Left ventricle myocardium superior (tissue), 1 donor: ENCODE data around the gene FAM131B. TPM values are rescaled to one million over a fixed set of nuclear protein-coding genes. Genes with fewer than 3 reads are reported as not detected.
"Not testable (repeated sequence)": the region's sequence is repeated elsewhere in the genome, so short reads cannot be mapped to it uniquely, and the experiment has no call there.

Experiments used
- ATAC-seq: fragments of 200-7000 bp; cut with Tn5 transposase; one replicate; pipeline ENCODE4 v1.9.1; 2020; ENCODE audit warnings: mild to moderate bottlenecking, moderate library complexity
- DNase-seq: peaks from one replicate; pipeline ENCODE4 v3.0.0-alpha.2; 2020
- intact Hi-C: fragments of 100-400 bp; cut with micrococcal nuclease; formaldehyde crosslinking; loops from one replicate; pipeline ENCODE4 v1.11.0; 2022
- long read RNA-seq: library from polyadenylated mRNA; unstranded; transcript quantifications from one replicate; pipeline ENCODE4 v2.0.0, GENCODE V29; 2021
- total RNA-seq: library from RNA; stranded (reverse); fragmentation: NEBNext Ultra II Directional; extraction: Animal tissue kit (Norgen Biotek cat#: 25700); gene quantifications from one replicate; pipeline ENCODE4 v1.2.1, GENCODE V29; 2021
- donor health status: DM: no; HTN: yes; CAD: no; lungs with severe emphysema.

FAM131B gene
- total RNA-seq = 0.57 TPM
- long read RNA-seq, full-length matches to known transcripts = 2 of 2 reads
- long read RNA-seq, partial matches to known transcripts = 0 of 2 reads
- long read RNA-seq, other reads (novel, unspliced or antisense) = 0 of 2 reads

DNA sequence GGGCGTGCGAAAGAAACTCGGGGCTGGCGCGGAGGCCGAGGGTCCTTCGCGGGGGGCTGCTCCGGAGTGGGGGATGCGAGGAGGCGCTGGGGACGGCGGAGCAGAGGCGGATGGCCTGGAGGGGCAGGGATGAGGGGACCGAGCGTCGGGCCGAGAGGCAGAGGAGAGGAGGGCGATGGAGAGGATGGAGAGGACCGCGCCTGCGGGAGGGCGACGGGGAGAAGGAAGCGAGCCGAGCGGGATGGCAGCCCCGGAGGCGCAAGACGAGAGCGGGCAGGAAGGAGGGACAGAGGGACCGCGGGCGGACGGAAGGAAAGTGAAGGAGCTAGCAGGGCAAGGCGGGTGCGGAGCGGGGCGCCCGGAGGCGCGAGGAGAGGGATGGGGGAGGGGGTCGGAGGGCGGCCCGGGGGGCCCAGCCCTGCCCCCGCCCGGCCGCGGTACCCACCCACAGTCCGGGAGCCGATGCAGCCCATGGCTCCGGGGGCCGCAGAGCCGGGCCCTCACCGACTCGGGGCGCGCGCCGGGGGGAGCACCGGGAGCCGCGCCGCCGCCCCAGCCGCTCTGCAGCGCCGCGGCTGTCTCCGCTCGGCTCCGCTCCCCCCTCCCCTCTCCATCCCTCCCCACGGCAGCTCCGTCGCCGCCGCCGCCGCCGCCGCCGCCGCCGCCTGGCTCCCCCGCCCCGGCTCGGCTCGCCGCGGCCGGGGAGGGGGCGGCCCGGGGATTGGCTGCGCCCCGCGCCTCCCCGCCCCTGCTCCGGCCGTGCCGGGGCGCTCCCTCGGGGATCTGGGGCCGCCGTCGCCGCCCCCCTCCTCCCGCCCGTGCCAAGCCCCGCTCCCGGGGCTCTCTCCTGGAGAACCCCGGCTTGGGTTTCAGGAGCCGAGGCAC lies at the start of gene FAM131B:
FAM131B (minus strand) TSS at position 583 of the 885 bp plus-strand sequence; CDS start at position 473, 110 bp downstream.
- ATAC-seq = peak; percentile 56
- intact Hi-C loops = no loop called here
- DNase-seq = no peak

DNA sequence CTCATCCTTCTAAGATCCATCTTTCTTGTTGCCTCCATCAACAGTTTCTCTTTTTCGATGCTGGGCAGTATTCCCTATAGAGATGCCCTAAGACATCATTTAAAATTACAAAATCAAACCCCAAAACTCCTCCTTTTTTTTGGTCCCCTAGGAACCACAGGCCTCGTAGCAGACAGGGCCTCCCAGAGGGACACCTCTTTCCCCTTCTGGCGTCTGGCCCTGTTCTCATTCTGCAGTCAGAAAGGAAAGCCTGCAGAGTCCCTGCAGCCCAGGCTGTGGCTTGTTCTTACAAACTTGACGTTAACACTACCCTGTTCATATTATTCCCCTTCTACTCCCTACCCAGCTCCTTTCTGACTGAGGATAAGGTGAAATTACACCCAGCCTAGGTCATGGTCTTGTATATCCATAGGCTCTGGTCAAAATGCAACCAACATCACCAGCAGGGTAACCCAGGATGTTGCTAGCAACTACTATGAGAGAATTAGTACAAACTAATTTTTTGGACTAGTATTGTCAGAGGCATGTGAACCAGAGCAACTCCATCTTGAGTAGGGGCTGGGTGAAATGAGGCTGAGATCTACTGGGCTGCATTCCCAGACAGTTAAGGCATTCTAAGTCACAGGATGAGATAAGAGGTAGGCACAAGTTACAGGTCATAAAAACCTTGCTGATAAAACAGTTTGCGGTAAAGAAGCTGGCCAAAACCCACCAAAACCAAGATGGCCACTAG lies 49.6 kb upstream of the FAM131B start:
- ATAC-seq = no peak
- intact Hi-C loops = loop anchor here (10.0 kb wide), 1 partner anchor 167 kb away; no protein-coding TSS in a partner anchor
- no peak for DNase-seq

DNA sequence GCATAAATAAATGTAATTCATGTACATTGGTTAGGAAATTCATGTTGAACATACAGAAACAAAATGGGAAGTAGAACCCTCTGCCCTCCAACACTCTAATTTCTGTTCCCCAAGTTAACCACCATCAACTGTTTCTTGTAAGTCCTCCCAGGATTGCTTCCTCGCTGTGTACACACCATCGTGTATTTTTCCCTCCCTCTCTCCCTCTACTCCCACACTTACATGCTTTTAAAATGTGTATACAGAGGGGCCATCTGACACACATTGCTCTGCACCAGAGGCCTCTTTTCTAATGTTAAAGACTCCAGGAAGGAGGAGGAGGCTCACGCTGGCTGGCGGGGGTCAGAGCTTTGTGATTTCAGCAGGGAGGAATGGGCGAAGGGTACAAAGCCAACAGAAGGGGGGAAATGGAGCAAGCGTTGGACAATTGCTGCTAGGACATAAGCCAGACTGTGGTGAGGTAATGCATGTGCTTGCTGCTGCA lies 48.0 kb upstream of the FAM131B start:
- DNase-seq = peak; percentile 53
- ATAC-seq = peak; percentile 71
- intact Hi-C loops = loop anchor here (10.0 kb wide), 1 partner anchor 166 kb away; no protein-coding TSS in a partner anchor

DNA sequence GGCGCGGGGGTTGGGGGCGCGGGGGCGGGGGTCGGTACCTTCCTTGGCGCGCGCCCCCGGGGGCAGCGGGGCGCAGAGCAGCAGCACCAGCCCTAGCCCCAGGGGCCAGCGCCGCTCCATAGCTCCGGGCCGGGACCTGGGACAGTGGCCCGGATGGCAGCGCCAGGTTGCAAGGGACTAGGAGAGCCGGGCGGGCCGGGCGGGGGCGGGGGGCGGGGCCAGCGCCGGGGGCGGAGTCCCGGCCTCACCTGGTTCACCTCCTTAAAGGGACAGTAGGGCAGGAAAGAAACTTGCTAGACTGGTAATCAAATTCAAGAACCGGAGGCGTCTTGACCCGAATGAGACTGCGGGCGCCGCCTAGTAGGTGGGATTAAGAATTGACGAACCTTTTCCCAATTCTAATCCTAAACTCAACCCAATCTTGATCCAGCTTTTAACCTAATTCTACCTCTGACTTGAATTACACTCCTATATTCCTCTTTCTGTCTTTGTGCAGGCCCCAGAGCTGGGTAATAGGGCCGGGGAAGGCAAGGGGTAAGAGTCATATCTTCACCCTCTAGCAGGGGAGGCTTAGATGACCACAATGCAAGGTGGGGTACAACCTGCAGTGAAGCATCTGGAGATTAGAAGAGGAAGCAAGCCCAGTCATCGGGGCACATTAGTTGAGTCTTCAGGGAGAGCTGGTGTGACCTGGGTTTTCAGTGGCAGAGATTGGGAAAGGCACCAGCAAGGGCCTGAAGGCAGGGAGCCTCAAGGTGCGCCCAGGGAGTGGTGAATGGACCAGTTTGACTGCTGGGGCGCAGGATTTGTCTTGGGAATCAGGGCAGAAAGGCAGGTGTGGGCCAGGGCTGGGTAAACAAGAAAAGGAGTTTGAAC lies 46.4 kb upstream of the FAM131B start, which contains the start of gene EPHA1:
EPHA1 (minus strand) TSS at position 171 of the 876 bp plus-strand sequence; CDS start at position 120, 51 bp downstream.
- ATAC-seq (no peak), DNase-seq (no peak)
- intact Hi-C loops = no loop called here

DNA sequence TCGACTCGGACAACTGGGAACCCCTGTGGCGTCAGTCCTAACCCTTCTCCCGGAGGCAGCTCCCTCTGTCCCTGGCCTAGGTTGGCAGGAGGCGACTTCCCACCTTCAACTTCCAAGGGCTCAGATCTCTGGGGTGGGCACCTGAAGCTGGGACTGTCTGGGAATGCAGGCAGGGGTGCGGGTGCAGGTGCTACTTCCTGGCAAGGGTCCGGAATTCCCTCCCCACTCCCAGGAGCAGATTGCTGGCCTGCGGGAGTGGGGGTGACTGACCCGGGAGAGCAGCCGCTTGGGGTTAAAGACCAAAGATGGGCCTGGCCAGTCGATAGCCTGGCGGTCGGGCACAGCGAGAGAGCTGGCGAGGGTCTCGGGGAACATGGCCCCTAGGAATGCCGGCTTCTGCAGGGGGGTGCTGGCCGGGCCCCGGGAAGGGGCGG lies 45.8 kb upstream of the FAM131B start:
- ATAC-seq = no peak

DNA sequence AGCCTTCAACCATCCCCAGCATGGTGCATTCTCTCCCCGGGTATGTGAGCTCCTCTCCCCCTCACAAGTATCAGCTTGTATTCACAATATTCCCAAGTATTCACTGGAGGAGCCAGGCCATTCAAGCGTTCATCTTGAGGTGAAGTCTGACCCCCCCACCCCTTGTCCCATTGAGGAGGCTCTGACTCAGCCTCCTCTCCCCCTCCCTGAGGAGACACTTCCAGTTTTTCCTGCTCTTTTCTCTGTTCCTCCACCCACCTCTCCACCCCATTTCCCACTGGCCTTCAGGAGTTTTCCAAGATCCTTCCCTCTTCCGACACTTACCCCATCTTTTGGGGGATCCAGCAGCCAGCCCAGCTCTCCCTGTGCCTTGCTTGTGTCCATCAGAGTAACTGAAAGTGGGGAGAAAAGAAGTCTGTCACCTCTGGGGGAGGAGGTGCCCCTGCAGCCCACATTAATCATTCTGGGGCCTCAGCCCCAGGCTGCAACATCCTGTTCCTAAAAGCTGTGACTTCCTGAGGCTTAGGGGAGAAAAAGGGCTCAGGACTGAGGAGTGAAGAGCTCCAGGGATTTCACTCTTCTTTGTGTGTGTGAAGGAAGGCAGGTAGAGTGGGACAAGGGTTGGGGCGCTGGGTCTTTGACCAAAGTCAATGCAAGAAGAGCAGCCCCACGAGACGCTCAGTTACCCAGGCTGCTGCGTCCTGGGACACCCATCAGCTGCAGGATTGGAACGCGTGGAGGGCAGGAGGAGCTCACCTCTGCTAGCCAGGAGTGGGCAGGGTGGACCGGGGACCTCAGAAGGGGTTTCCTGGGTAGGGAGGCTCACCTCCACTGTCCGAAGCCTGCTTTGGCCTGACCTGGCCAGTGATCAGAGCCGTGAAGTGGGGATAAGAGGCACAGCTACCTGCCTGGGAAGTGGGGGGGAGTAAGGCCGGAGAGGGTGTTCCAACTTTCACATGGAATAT lies 45.1 kb upstream of the FAM131B start:
- DNase-seq (no peak), ATAC-seq (no peak)
- intact Hi-C loops = no loop called here

More for the DNA sequence above, 45.8 kb upstream of the FAM131B start:
- intact Hi-C loops = no loop called here
- DNase-seq = no peak

DNA sequence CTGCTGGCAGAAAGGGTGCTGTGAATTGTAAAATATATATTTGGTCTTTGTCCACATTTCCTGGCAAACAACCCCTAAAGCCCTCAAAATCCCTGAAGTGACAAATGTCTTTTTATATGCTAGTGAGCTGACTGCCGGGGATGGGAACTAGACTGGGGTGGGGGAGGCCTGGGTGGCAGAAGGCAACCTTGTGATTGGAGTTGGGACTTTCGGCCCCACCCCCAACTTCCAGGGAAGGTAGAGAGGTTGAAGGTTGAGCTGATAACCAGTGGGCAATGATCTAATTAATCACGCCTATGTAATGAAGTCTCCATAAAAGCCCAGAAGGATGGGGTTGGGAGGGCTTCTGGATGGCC lies 43.5 kb upstream of the FAM131B start:
- DNase-seq = no peak
- no peak for ATAC-seq
- intact Hi-C loops = no loop called here

DNA sequence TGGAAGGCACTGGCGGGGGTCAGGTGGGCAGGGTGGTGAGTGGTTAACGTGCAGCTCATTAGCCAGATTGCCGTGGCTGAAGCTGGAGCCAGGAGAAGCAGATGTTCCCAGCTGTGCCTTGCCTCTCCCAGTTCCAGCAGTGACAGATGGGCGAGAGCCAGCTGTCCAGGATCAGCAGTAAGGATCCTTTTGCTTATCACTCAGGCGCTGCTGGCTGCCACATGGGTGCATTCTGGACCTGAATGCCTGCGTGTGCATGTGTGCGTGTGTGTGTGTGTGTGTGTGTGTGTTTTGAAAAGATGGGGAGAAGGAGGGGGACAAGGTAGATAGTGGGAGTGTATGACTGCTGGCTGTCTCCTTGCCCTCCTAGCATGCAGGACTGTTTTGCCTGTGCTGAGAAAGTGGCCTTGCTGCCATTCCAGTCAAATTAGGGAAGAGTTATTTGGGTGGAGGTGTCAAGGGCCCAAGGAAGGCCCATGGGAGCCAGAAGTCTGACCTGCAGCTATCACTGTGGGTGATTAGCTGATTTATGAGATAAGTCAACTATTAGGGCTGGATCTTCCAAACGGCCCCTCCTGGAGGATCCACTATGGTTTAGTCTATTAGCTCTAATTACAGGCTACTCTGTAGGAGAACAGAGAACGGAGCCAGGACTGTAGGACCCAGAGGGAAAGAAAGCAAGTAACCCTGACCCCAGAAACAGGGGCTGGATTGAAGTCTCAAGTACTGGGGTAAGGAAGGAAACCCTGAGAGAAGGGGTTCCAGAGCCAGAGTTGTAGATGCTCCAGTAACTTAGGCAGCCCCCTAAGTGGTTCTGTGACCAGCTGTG lies 42.9 kb upstream of the FAM131B start:
- DNase-seq (peak; percentile 87), ATAC-seq (peak; percentile 88)
- intact Hi-C loops = no loop called here

DNA sequence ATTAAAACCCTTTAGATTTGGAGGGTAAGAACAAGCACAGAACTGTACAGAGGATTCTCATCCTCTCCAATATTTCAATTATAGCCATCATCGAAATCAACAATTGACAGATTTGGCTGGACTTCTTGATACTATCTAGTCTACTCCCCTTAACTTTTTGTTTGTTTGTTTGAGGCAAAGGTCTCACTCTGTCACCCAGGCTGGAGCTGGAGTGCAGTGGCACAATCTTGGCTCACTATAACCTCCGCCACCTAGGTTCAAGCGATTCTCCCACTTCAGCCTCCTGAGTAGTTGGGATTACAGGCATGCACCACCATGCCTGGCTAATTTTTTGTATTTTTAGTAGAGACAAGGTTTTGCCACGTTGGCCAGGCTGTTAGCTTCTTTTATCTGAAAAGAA lies 39.7 kb upstream of the FAM131B start:
- ATAC-seq, DNase-seq, intact Hi-C loops: not testable (repeated sequence)

DNA sequence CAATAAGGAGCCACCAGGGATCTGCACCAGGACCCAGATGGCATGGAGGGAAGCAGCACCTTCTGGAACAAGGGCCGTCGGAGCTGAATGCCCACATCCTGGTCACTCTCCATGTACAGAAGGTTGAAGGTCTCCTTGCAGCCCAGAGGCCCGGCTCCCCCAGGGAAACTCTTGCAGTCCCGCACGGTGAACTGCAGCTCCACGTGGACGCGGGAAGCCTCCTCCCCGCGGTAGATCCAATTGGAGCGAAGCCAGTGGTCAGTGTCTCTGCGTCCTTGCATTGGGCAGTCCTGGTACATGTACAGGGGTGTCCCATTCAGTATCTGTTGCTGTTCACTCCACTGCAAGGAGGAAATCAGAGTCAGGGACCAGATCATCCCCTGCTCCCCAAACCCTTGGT lies 38.8 kb upstream of the FAM131B start:
- ATAC-seq (no peak), DNase-seq (peak; percentile 23)
- intact Hi-C loops = no loop called here

DNA sequence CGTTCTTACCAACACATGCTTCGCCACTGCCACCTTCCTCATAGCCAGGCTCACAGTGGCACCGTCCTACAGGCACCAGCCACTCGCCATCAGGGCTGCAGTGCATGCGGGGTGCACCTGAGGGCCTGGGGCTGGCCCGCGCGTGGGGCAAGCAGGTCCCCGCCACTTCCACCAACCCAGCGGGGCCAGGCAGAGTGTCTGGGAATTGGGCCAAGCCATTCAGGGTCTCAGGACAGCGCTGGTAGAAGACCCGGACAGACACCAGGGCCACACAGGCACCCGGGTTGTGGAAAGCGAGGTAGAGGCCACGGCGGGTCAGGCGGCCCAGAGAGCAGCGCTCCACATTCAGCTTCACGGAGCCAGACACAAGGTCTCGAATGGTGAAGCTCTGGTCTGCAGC lies 37.1 kb upstream of the FAM131B start:
- ATAC-seq (no peak), DNase-seq (peak; percentile 16)
- intact Hi-C loops = no loop called here

DNA sequence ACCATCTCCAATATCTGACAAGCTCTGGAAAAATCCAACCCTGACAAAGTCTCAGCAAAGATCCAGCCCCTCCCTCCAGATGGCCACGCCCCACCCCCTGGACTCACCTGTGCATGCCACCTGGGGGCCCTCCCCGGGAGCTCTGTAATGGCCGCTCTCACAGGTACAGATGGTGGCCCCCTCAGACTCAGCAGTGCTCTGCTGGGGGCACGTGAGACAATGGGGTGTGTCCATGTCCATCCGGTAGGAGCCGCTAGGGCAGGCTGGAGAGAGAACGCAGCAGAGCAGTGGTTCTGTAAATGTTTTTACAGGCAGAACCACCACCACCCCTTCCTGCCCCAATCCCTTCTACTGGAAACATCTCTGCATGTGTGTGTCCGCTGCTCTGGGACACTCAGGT lies 36.6 kb upstream of the FAM131B start:
- ATAC-seq = no peak
- DNase-seq = no peak
- intact Hi-C loops = no loop called here

DNA sequence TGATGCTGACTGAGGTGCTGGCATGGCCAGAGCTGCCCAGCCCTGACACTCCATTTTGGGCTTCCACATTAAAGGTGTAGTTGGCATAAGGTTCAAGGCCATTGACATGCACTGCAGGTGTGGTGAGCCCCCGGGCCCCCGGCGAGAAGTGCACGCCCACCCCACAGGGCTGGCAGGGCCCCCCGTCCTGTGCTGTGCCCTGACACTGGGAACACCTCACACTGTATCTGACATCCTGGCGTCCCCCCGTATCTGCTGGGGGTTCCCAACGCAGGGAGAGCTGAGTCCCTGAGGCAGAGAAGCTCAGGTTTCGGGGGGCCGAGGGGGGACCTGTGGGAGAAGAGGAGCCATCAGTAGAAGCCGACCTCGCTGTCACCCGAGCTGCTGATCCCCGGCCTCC lies 36.1 kb upstream of the FAM131B start:
- ATAC-seq (no peak), DNase-seq (no peak)
- intact Hi-C loops = no loop called here

DNA sequence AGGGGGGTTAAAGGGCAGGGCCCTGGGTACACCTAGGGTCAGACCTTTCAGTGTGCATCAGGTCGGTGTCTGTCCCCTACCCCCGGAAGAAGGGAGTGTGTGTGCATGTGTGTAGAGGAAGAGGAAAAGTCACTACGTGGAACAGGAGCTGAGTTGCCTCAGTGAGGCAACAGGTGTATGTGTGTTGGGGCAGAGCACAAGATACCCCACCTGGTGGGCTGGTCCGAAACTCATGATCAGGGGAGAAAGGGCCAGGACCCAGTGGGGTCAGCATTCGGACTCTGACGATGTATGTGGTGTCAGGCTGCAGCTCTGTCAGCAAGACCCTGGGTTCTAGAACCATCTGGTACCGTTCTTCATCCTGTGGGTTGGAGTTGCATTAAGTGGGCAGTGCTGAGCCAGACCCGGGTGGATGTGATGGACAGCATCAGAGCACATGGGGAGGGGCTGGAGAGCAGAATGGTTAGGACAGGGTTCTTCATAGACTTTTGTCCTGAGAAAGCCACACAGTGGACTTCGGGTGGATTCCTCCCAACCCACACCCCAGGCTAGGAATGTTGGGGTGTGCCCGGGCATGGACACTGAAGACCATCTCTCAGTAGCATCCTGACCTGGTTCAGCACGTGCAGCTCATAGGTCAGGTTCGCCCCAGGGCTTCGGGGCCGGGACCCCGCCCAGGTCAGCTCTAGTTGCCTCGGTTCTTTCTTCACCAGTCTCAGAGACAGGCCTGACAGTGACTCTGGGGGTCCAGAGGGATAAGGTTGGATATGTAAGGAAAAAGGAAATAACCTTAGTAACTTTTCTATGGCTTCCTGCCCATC lies 35.4 kb upstream of the FAM131B start:
- ATAC-seq (no peak), DNase-seq (no peak)
- intact Hi-C loops = no loop called here

DNA sequence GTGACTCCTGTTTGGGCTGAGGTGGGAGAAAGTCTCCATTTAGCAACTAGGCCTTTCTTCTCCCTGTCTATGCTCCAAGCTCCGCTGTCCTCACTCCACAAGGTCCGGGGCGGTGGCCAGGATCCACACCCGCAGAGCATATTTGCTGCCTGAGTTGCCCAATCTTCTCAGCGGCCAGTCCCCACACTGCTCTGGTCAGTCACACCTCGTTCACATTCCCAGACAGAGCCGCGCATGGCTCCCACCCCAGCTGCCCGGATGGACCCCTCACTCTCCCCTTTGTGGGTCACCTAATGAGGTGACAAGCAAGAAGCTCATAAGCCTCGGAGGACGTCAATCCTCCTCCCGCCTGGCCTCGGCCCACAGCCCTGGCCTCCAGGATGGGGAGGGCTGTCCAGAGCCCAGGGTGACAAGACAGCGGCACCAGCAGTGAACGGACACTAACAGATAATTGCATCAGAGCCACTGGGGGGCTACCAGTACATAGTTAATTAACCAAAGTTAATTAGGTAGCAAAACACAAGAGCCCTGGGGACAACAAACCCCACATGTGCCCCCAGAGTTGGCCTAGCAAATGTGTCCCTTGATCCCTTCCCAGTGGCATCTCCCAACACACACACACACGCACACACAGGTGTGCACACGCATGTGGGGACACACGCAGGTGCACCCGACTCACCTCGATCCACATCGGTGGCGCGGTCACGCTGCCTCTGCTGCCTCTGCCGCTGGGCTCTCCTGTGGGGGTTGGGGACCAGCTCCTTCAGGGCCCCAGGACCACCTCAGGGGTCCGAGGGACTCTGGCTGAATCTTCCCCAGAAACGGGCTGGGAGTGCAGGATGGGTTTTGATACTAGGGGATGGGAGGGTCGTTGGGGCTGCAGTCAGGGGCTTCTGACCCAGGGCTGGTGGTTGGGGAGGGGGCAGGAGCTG lies 34.4 kb upstream of the FAM131B start:
- DNase-seq = peak; percentile 51
- peak; percentile 25 for ATAC-seq
- intact Hi-C loops = no loop called here
